ENCODE measurements around the gene PRMT7. TPM values are rescaled to one million over a fixed set of nuclear protein-coding genes. Genes with fewer than 3 reads are reported as not detected.

Gene PRMT7
- total RNA-seq, 1 experiment from 2014 or later: 33.1 TPM

DNA sequence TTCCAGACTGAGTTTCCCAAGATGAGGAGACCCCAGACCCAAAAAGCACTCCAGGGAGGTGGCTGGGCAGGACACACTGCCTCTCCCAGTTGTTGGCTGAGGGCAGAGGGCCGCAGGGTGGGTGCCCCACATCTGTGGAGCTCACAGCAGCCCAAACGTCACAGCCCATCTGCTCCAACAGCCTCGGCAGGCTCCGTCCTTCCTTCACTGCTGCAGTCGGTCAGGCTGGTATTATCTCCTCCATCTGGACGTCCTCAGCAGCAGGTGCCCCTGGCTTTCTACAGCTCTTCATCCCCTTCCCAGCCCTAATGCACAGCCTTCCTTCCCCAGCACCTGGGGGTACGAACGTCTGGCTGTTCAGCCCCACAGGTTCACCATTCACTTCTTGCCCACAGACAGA is 55.2 kb downstream of the PRMT7 start:
- Histone ChIP-seq H3K4me1 (ENCODE audit: control insufficient read depth, insufficient read depth, low read length) (no peaks in the 10 kb centered on the region), H3K9me3 (ENCODE audit: control insufficient read depth, insufficient read depth, low read depth, low read length) (no peaks in the 10 kb centered on the region), H3K27ac (ENCODE audit: low read length) (no peak overlapping the region), H3K36me3 (ENCODE audit: control insufficient read depth, insufficient read depth, low read length) (no peaks in the 10 kb centered on the region), H3K27me3 (ENCODE audit: control insufficient read depth, insufficient read depth, low read length) (no peaks in the 10 kb centered on the region), H3K4me3 (ENCODE audit: low read depth in 2 of 2, low read length in 2 of 2) (no peak overlapping the region)
- intact Hi-C loops (cut with micrococcal nuclease; ENCODE audit: unreplicated experiment): no loop called here
- DNase-seq (ENCODE audit: low read depth, low spot score) (no peak), ATAC-seq (no peak)
- no peak for TF ChIP-seq POLR2AphosphoS5 (IDR thresholded peaks at IDR 0.05; ENCODE audit: low read depth, low read length)
- no peak for TF ChIP-seq REST (IDR thresholded peaks at IDR 0.05; ENCODE audit: insufficient read depth in 1 of 2, low read depth in 2 of 2, low read length in 1 of 2)
- TF ChIP-seq CTCF (IDR thresholded peaks at IDR 0.05): no peak
- TF ChIP-seq TCF7L2 (IDR thresholded peaks at IDR 0.05; ENCODE audit: low read depth, low read length): no peak
- POLR2A ChIA-PET: no interaction called here
- CTCF ChIA-PET: no interaction called here
- in situ Hi-C loops (cut with HindIII; ENCODE audit: low pct_unique_long_range_greater_than_20kb, low sequenced_read_pairs): no loop called here
- BruUV-seq (replicated peaks): no TSS peak

DNA sequence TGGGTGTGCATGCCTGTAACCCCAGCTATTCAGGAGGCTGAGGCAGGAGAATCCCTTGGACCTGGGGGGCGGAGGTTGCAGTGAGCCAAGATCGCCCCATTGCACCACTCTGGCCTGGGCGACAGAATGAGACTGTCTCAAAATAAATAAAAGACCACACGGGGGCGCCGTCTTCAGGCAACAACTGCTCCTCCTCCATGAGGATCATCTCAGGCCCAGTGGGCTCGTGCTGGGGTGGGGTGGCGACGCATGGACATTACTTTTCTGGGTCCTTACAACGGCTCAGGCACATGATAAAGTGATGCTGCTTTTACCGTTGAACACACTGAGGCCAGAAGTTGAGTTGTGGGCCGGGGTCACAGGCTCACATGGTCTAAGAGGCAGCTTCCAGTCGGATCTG is 56.2 kb downstream of the PRMT7 start:
- no peaks in the 10 kb centered on the region for H3K36me3 ChIP-seq (ENCODE audit: control insufficient read depth, insufficient read depth, low read length)
- H3K9me3 ChIP-seq (ENCODE audit: control insufficient read depth, insufficient read depth, low read depth, low read length): no peaks in the 10 kb centered on the region
- no peak overlapping the region for H3K27ac ChIP-seq (ENCODE audit: low read length)
- no TSS peak for BruUV-seq (replicated peaks)
- no peak for ATAC-seq
- intact Hi-C loops (cut with micrococcal nuclease; ENCODE audit: unreplicated experiment): no loop called here
- ChIA-PET CTCF (interaction anchor here (0.6 kb wide), 2 partner anchors 42 to 155 kb away, joined by 3 to 9 read pairs; no protein-coding TSS in a partner anchor), POLR2A (no interaction called here)
- no peak overlapping the region for H3K4me3 ChIP-seq (ENCODE audit: low read depth in 2 of 2, low read length in 2 of 2)
- no peaks in the 10 kb centered on the region for H3K27me3 ChIP-seq (ENCODE audit: control insufficient read depth, insufficient read depth, low read length)
- TF ChIP-seq CTCF (IDR thresholded peaks at IDR 0.05) (peak; percentile 68; the same call in 1 of the 2 replicates), POLR2AphosphoS5 (IDR thresholded peaks at IDR 0.05; ENCODE audit: low read depth, low read length) (no peak)
- H3K4me1 ChIP-seq (ENCODE audit: control insufficient read depth, insufficient read depth, low read length): no peaks in the 10 kb centered on the region
- in situ Hi-C loops (cut with HindIII; ENCODE audit: low pct_unique_long_range_greater_than_20kb, low sequenced_read_pairs): no loop called here
- DNase-seq (ENCODE audit: low read depth, low spot score): no peak

GRCh38 chr16:68367440-68367839 is 56.6 kb downstream of the PRMT7 start:
- Histone ChIP-seq H3K36me3 (ENCODE audit: control insufficient read depth, insufficient read depth, low read length) (no peaks in the 10 kb centered on the region), H3K4me3 (ENCODE audit: low read depth in 2 of 2, low read length in 2 of 2) (no peak overlapping the region), H3K4me1 (ENCODE audit: control insufficient read depth, insufficient read depth, low read length) (no peaks in the 10 kb centered on the region), H3K27me3 (ENCODE audit: control insufficient read depth, insufficient read depth, low read length) (no peaks in the 10 kb centered on the region), H3K27ac (ENCODE audit: low read length) (no peak overlapping the region), H3K9me3 (ENCODE audit: control insufficient read depth, insufficient read depth, low read depth, low read length) (no peaks in the 10 kb centered on the region)
- ChIA-PET CTCF (interaction anchor here (0.6 kb wide), 2 partner anchors 32 to 41 kb away, joined by 3 to 4 read pairs; no protein-coding TSS in a partner anchor), POLR2A (no interaction called here)
- in situ Hi-C loops (cut with HindIII; ENCODE audit: low pct_unique_long_range_greater_than_20kb, low sequenced_read_pairs): no loop called here
- TF ChIP-seq POLR2AphosphoS5 (IDR thresholded peaks at IDR 0.05; ENCODE audit: low read depth, low read length) (no peak), CTCF (IDR thresholded peaks at IDR 0.05) (no peak), TCF7L2 (IDR thresholded peaks at IDR 0.05; ENCODE audit: low read depth, low read length) (no peak), REST (IDR thresholded peaks at IDR 0.05; ENCODE audit: insufficient read depth in 1 of 2, low read depth in 2 of 2, low read length in 1 of 2) (no peak), SIN3A (IDR thresholded peaks at IDR 0.05; ENCODE audit: borderline replicate concordance, insufficient read depth, low read depth, low read length) (no peak)
- intact Hi-C loops (cut with micrococcal nuclease; ENCODE audit: unreplicated experiment): no loop called here
- no TSS peak for BruUV-seq (replicated peaks)
- DNase-seq (ENCODE audit: low read depth, low spot score): no peak
- no peak for ATAC-seq

Data from Panc1 (cell line).